Thyroid gland (tissue), 4 donors: ENCODE measurements around the gene FAM193A.

Experiments
- CTCF ChIP-seq, 6 experiments: fragments of 200-600 bp in 3 of 6; fragments of 450-650 bp in 3 of 6; sonication (generic) in 3 of 6; IDR thresholded peaks; one replicate each; pipeline ENCODE4 v1.5.1; 2016 to 2019; ENCODE audit warnings: antibody characterized with exemption in 6 of 6, mild to moderate bottlenecking in 2 of 6, inconsistent platforms in 1 of 6, moderate library complexity in 1 of 6
- POLR2A ChIP-seq, 2 donors: fragments of 450-650 bp; IDR thresholded peaks; one replicate each; pipeline ENCODE4 v1.6.1; 2017; ENCODE audit warnings: antibody characterized with exemption in 2 of 2, mild to moderate bottlenecking in 2 of 2, moderate library complexity in 1 of 2

GRCh38 chr4:2698951-2699505, 162.6 kb downstream of the FAM193A start:
- TF ChIP-seq CTCF (IDR thresholded peaks at IDR 0.05) (no peak), POLR2A (IDR thresholded peaks at IDR 0.05) (no peak)
